ENCODE measurements around the gene SIRT2.

SIRT2 gene

DNA sequence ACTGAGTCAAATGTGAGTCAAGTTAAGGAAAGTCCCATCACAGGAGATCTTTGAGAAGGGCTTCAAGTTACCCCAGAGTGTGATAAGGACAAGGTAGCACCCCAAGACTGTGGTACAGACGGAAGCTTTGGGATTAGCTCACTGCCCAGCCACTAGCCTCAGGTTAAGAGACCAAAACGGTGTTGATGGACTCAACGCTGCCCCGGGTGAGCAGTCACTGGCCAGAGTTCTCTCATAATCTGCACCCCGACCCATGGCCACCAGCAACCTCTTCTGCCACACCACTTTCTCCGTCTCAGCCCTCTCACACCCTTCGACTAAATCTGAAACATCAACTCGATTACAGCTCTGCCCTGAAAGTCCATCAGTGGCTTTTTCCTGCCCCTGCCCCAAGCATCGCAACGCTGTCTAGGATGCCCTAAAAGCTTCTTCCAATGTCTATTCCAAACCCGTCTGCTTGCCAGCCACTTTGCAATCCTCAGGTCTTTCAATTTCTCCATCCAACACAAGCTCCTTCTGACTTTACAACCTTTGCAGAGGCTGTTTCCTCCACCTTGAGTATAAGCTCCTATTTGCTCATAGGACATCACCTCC lies 55.2 kb downstream of the SIRT2 start:
- no peak for DNase-seq (ENCODE audit: low spot score)
- TF ChIP-seq, protein P1, sequence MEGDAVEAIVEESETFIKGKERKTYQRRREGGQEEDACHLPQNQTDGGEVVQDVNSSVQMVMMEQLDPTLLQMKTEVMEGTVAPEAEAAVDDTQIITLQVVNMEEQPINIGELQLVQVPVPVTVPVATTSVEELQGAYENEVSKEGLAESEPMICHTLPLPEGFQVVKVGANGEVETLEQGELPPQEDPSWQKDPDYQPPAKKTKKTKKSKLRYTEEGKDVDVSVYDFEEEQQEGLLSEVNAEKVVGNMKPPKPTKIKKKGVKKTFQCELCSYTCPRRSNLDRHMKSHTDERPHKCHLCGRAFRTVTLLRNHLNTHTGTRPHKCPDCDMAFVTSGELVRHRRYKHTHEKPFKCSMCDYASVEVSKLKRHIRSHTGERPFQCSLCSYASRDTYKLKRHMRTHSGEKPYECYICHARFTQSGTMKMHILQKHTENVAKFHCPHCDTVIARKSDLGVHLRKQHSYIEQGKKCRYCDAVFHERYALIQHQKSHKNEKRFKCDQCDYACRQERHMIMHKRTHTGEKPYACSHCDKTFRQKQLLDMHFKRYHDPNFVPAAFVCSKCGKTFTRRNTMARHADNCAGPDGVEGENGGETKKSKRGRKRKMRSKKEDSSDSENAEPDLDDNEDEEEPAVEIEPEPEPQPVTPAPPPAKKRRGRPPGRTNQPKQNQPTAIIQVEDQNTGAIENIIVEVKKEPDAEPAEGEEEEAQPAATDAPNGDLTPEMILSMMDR (IDR thresholded peaks at IDR 0.05; ENCODE audit: borderline replicate concordance, control extremely low read depth, extremely low read depth, insufficient read depth, missing control alignments): no peak
- in situ Hi-C loops (cut with MboI; ENCODE audit: low sequenced_read_pairs, unreplicated experiment): no loop called here

DNA sequence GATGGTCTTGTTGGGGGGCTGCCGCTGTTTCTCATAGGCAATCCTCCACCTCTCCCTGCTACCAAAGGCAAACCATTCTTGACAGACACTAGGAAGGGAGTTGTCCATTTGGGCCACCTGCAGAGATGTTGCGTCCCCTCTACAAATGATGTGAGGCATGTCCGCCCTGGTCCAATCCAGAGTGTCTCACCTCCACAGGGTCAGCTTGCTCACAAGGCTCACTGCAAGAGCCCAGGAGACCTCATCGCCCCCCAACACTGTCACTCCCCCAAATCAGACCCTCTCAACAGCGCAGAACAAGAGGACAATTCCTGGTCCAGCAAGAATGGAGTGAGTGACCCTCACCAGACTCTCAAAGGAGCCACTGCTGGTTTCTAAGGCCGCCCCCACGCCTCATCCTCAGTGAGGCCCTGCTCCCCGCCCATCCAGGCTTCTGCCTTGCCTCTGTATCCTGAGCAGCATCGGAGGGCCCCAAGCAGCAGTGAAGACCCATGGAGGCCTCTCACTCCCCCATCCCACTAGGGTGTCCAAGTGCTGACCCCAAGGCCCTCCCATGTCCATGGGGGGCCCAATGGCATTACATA lies 56.2 kb downstream of the SIRT2 start:
- in situ Hi-C loops (cut with MboI; ENCODE audit: low sequenced_read_pairs, unreplicated experiment): no loop called here
- TF ChIP-seq, protein P1 (IDR thresholded peaks at IDR 0.05; ENCODE audit: borderline replicate concordance, control extremely low read depth, extremely low read depth, insufficient read depth, missing control alignments): no peak

DNA sequence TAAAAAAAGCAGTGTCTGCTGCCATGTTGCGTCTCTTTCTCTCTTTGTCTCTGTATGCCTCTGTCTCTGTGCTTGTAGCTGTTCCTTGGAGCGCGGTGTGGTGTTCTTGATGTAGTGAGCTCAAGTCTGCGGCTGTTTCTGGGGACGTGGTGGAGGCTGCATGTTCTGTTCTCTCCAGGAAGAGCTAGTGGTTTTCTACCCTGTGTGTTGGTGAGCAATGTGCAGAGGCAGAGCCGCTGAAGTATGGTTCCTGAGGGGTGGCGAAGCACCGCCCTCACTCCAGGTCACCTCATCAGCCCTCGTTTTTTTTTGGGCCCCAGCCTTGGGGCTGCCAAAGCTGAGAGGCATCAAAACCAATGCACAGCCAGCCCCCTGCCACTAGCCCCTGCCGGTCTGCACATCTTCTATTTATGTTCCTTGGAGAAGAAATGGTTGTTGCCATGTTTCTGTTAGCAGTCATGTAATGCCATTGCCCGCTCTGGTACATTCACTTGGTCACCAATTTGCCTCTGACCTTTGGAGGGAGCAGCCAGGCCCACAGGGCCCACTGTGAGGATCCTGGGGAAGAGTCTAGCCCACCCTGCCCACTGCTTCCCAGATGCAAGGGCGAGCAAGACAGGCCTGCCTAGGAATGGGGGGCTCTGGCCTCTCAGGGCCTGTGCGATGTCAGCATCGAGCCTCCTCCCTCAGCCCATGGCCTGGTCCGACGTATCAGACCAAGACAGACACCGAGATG lies 56.8 kb downstream of the SIRT2 start:
- in situ Hi-C loops (cut with MboI; ENCODE audit: low sequenced_read_pairs, unreplicated experiment): no loop called here
- TF ChIP-seq, protein P1 (IDR thresholded peaks at IDR 0.05; ENCODE audit: borderline replicate concordance, control extremely low read depth, extremely low read depth, insufficient read depth, missing control alignments): no peak
- no peak for DNase-seq (ENCODE audit: low spot score)

More for the DNA sequence above, 56.2 kb downstream of the SIRT2 start:
- DNase-seq (ENCODE audit: low spot score): no peak

DNA sequence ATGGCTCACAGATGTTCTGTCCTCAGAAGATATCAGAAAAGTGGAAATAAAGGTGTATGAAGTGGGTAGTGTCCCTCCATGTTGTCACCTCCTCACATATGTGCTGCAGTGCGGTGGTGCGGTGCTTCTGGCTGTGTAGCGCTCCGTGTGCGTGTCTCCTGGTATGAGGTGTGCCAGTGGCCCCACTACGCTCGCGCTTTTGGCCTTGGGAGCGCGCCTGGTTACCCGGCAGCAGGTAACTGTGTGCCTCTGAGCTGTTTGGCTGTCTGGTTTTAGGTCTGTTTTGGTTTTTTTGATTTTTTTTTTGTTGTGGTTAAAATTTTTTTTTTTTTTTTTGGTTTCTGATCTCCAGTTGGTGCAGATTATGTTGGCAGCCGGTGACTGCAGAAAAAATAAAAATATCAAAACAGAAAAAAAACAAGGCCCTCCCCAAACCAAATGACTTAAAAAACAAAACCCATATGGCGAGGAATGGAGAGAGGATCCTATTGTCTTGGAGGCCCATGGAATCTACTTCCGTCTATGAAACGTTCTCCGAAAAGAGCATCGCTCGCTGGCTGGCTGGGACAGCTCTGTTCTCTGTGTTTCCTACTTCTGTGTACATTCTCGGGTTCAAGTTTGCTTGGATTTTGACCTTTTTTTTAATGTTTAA lies 57.5 kb downstream of the SIRT2 start:
- no peak for DNase-seq (ENCODE audit: low spot score)
- TF ChIP-seq, protein P1 (IDR thresholded peaks at IDR 0.05; ENCODE audit: borderline replicate concordance, control extremely low read depth, extremely low read depth, insufficient read depth, missing control alignments): no peak
- in situ Hi-C loops (cut with MboI; ENCODE audit: low sequenced_read_pairs, unreplicated experiment): no loop called here

DNA sequence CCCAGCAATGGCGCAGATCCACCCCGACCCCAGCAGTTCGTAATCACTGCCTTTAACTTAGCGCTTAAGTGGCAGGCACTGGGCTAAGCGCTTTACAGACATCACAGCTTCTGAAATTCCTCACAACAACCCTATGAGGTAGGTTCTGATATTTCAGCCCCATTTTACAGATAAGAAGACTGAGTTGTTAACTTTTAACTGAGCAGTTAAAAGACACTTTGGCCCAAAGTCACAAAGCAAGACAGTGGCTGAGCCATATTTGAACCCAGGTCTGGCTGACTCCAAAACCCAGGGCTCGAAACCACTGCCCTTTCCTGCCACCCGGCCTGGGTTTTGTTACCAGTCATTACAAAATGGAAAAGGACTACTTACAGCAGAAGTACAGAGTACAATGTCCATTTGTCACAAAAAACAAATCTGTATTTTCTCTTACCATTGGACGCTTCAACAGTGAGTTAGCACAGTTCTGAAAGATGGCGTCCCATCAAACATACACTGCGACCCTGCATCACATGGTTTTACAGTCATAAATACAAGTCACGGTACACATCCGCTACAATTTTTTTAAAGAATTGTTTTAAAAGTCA lies 58.1 kb downstream of the SIRT2 start:
- in situ Hi-C loops (cut with MboI; ENCODE audit: low sequenced_read_pairs, unreplicated experiment): no loop called here

GRCh38 chr19:38840583-38840968 lies 58.8 kb downstream of the SIRT2 start:
- no peak for DNase-seq (ENCODE audit: low spot score)
- TF ChIP-seq, protein P1 (IDR thresholded peaks at IDR 0.05; ENCODE audit: borderline replicate concordance, control extremely low read depth, extremely low read depth, insufficient read depth, missing control alignments): no peak
- in situ Hi-C loops (cut with MboI; ENCODE audit: low sequenced_read_pairs, unreplicated experiment): no loop called here

More for the DNA sequence above, 58.1 kb downstream of the SIRT2 start:
- TF ChIP-seq, protein P1 (IDR thresholded peaks at IDR 0.05; ENCODE audit: borderline replicate concordance, control extremely low read depth, extremely low read depth, insufficient read depth, missing control alignments): no peak
- DNase-seq (ENCODE audit: low spot score): no peak

Measured in GM13976 (cell line).